ENCODE data around the gene ZNF107.
"Not testable (repeated sequence)": the region's sequence is repeated elsewhere in the genome, so short reads cannot be mapped to it uniquely, and the experiment has no call there.

ZNF107 gene

GRCh38 chr7:64733550-64734240 is 67.8 kb downstream of the ZNF107 start:
- Histone ChIP-seq H3K4me2 (ENCODE audit: low read length) (no peak overlapping the region), H3K9ac (ENCODE audit: low read length) (no peak overlapping the region), H3K9me3 (ENCODE audit: insufficient read depth, low read length) (no peaks in the 10 kb centered on the region), H3K27me3 (ENCODE audit: low read depth, low read length) (no peaks in the 10 kb centered on the region), H3K4me3 (ENCODE audit: low read length) (no peak overlapping the region), H3K36me3 (replicated peaks; ENCODE audit: low read depth, low read length) (peaks cover 8% of the 10 kb centered on the region), H2AFZ (ENCODE audit: low read depth, low read length) (no peak overlapping the region), H3K27ac (ENCODE audit: low read length) (no peak overlapping the region), H4K20me1 (ENCODE audit: insufficient read depth, low read length) (no peaks in the 10 kb centered on the region), H3K4me1 (ENCODE audit: low read length) (no peaks in the 10 kb centered on the region), H3K79me2 (ENCODE audit: low read length) (no peaks in the 10 kb centered on the region)
- TF ChIP-seq CTCF (IDR thresholded peaks at IDR 0.05; ENCODE audit: low read depth, low read length) (no peak), EZH2phosphoT487 (IDR thresholded peaks at IDR 0.05; ENCODE audit: low read depth) (no peak)

- Histone ChIP-seq H3K79me2 (ENCODE audit: low read length) (no peaks in the 10 kb centered on the region), H3K9ac (ENCODE audit: low read length) (no peak overlapping the region), H3K36me3 (replicated peaks; ENCODE audit: low read depth, low read length) (peaks cover 8% of the 10 kb centered on the region), H3K27me3 (ENCODE audit: low read depth, low read length) (no peaks in the 10 kb centered on the region), H2AFZ (ENCODE audit: low read depth, low read length) (no peak overlapping the region), H3K4me1 (ENCODE audit: low read length) (no peaks in the 10 kb centered on the region), H3K9me3 (ENCODE audit: insufficient read depth, low read length) (no peaks in the 10 kb centered on the region), H3K4me3 (ENCODE audit: low read length) (no peak overlapping the region), H3K27ac (ENCODE audit: low read length) (no peak overlapping the region), H4K20me1 (ENCODE audit: insufficient read depth, low read length) (no peaks in the 10 kb centered on the region), H3K4me2 (ENCODE audit: low read length) (no peak overlapping the region)
- TF ChIP-seq EZH2phosphoT487 (IDR thresholded peaks at IDR 0.05; ENCODE audit: low read depth) = no peak
- no peak for TF ChIP-seq CTCF (IDR thresholded peaks at IDR 0.05; ENCODE audit: low read depth, low read length)
These were observed 70.6 kb downstream of the ZNF107 start for GRCh38 chr7:64736575-64736974.

GRCh38 chr7:64738403-64738802 is 72.5 kb downstream of the ZNF107 start:
- not testable (repeated sequence) for H3K9ac ChIP-seq (ENCODE audit: low read length); H3K27me3 ChIP-seq (ENCODE audit: low read depth, low read length); H2AFZ ChIP-seq (ENCODE audit: low read depth, low read length); H3K4me2 ChIP-seq (ENCODE audit: low read length); H3K4me3 ChIP-seq (ENCODE audit: low read length); H3K9me3 ChIP-seq (ENCODE audit: insufficient read depth, low read length); H3K4me1 ChIP-seq (ENCODE audit: low read length); H3K36me3 ChIP-seq (replicated peaks; ENCODE audit: low read depth, low read length); H3K79me2 ChIP-seq (ENCODE audit: low read length); H3K27ac ChIP-seq (ENCODE audit: low read length); H4K20me1 ChIP-seq (ENCODE audit: insufficient read depth, low read length)

GRCh38 chr7:64738953-64739352 is 73.0 kb downstream of the ZNF107 start:
- not testable (repeated sequence) for H3K27ac ChIP-seq (ENCODE audit: low read length); H4K20me1 ChIP-seq (ENCODE audit: insufficient read depth, low read length); H3K36me3 ChIP-seq (replicated peaks; ENCODE audit: low read depth, low read length); H3K9ac ChIP-seq (ENCODE audit: low read length); H3K4me1 ChIP-seq (ENCODE audit: low read length); H3K4me2 ChIP-seq (ENCODE audit: low read length); H3K27me3 ChIP-seq (ENCODE audit: low read depth, low read length); H3K79me2 ChIP-seq (ENCODE audit: low read length); H3K4me3 ChIP-seq (ENCODE audit: low read length); H2AFZ ChIP-seq (ENCODE audit: low read depth, low read length); H3K9me3 ChIP-seq (ENCODE audit: insufficient read depth, low read length)

GRCh38 chr7:64744680-64745079 is 78.7 kb downstream of the ZNF107 start:
- no peak overlapping the region for H3K4me3 ChIP-seq (ENCODE audit: low read length)
- no peak for TF ChIP-seq CTCF (IDR thresholded peaks at IDR 0.05; ENCODE audit: low read depth, low read length)
- no peak for TF ChIP-seq EZH2phosphoT487 (IDR thresholded peaks at IDR 0.05; ENCODE audit: low read depth)
- H3K9me3 ChIP-seq (ENCODE audit: insufficient read depth, low read length) = no peaks in the 10 kb centered on the region
- H2AFZ ChIP-seq (ENCODE audit: low read depth, low read length) = no peak overlapping the region
- no peaks in the 10 kb centered on the region for H4K20me1 ChIP-seq (ENCODE audit: insufficient read depth, low read length)
- no peaks in the 10 kb centered on the region for H3K79me2 ChIP-seq (ENCODE audit: low read length)
- no peaks in the 10 kb centered on the region for H3K27me3 ChIP-seq (ENCODE audit: low read depth, low read length)
- H3K27ac ChIP-seq (ENCODE audit: low read length) = no peak overlapping the region
- H3K4me2 ChIP-seq (ENCODE audit: low read length) = no peak overlapping the region
- no peak overlapping the region for H3K9ac ChIP-seq (ENCODE audit: low read length)
- no peaks in the 10 kb centered on the region for H3K36me3 ChIP-seq (replicated peaks; ENCODE audit: low read depth, low read length)
- H3K4me1 ChIP-seq (ENCODE audit: low read length) = no peaks in the 10 kb centered on the region

All from OCI-LY3 (cell line).